Thymus (tissue), 11 donors: ENCODE results near the gene CD99. TPM values are rescaled to one million over a fixed set of nuclear protein-coding genes. Genes with fewer than 3 reads are reported as not detected.
A peak's percentile ranks its signal among the peaks of the same experiment; 100 is the strongest.
"Not testable (repeated sequence)": the region's sequence is repeated elsewhere in the genome, so short reads cannot be mapped to it uniquely, and the experiment has no call there.

Experiments
- DNase-seq, 9 donors: peaks; one replicate each; pipeline ENCODE4 v3.0.0-alpha.2; 2013; ENCODE audit warnings: low spot score in 9 of 9, low read depth in 6 of 9, missing footprints in 1 of 9
- H3K27ac ChIP-seq, 2 donors: one replicate each; pipeline ENCODE4 v1.5.1; 2013; ENCODE audit warnings: control low read depth in 1 of 2, low read depth in 1 of 2, low read length in 1 of 2, mild to moderate bottlenecking in 1 of 2, moderate library complexity in 1 of 2
- H3K27me3 ChIP-seq, 2 donors: one replicate each; pipeline ENCODE4 v1.5.1; 2013; ENCODE audit warnings: low read length in 1 of 2; ENCODE audit not compliant: control insufficient read depth in 2 of 2, insufficient read depth in 1 of 2
- H3K36me3 ChIP-seq, 2 donors: one replicate each; pipeline ENCODE4 v1.5.1; 2013; ENCODE audit warnings: low read length in 1 of 2, mild to moderate bottlenecking in 1 of 2, moderate library complexity in 1 of 2; ENCODE audit not compliant: control insufficient read depth in 2 of 2, insufficient read depth in 2 of 2
- H3K4me1 ChIP-seq, 2 donors: one replicate each; pipeline ENCODE4 v1.5.1; 2013; ENCODE audit warnings: low read length in 2 of 2; ENCODE audit not compliant: control insufficient read depth in 2 of 2, insufficient read depth in 2 of 2
- H3K4me3 ChIP-seq, 2 donors: one replicate each; pipeline ENCODE4 v1.5.1; 2013; ENCODE audit warnings: low read length in 2 of 2, control low read depth in 1 of 2, mild to moderate bottlenecking in 1 of 2
- H3K9me3 ChIP-seq, 2 donors: one replicate each; pipeline ENCODE4 v1.5.1; 2013; ENCODE audit warnings: low read length in 1 of 2, mild to moderate bottlenecking in 1 of 2; ENCODE audit not compliant: control insufficient read depth in 2 of 2, insufficient read depth in 1 of 2
- WGBS: extraction: QIAGEN DNeasy Blood & Tissue Kit; methylation state at CpG from one replicate; pipeline ENCODE4 v1.1.7; 2013; 5-methylcytosine and 5-hydroxymethylcytosine counted together
- polyA plus RNA-seq: library from polyadenylated mRNA; stranded (reverse); fragments of 200-250 nt; gene quantifications from one replicate; pipeline ENCODE4 v1.2.3, GENCODE V29; 2013
- total RNA-seq: library from RNA; stranded (reverse); fragments of 120-200 nt; gene quantifications from one replicate; pipeline ENCODE4 v1.2.4, GENCODE V29; 2013
- donor health status: healthy.

Gene CD99
- total and polyA plus RNA-seq, 2 donors, result 527 to 547 TPM

GRCh38 chrX:2746250-2746649 lies 55.2 kb downstream of the CD99 start:
- peaks cover 10 to 23% of the 10 kb centered on the region in 2 donors for H3K36me3 ChIP-seq
- not testable (repeated sequence) for H3K4me3 ChIP-seq, H3K4me1 ChIP-seq, H3K9me3 ChIP-seq, H3K27ac ChIP-seq, DNase-seq, H3K27me3 ChIP-seq
- 91% methylated on average over 6 of the region's 6 CpGs for WGBS

- H3K4me1 ChIP-seq, result peaks cover 0 to 9% of the 10 kb centered on the region in 2 donors
- no peak for DNase-seq
- no peaks in the 10 kb centered on the region for H3K27me3 ChIP-seq
- H3K36me3 ChIP-seq, result peaks cover 5 to 7% of the 10 kb centered on the region in 2 donors
- WGBS, result 89% methylated on average over 8 of the region's 8 CpGs
- no peak overlapping the region for H3K4me3 ChIP-seq
- peaks cover 0 to 3% of the 10 kb centered on the region in 2 donors for H3K9me3 ChIP-seq
- no peak overlapping the region for H3K27ac ChIP-seq
Observed at GRCh38 chrX:2748171-2748814, 57.2 kb downstream of the CD99 start.

GRCh38 chrX:2748815-2749188 lies 57.7 kb downstream of the CD99 start:
- no peak overlapping the region for H3K4me3 ChIP-seq
- H3K36me3 ChIP-seq, result peaks cover 2% of the 10 kb centered on the region in 2 donors
- no peak overlapping the region for H3K27ac ChIP-seq
- 89% methylated on average over 1 of the region's 1 CpG for WGBS
- H3K4me1 ChIP-seq, result peaks cover 0 to 9% of the 10 kb centered on the region in 2 donors
- no peak for DNase-seq
- no peaks in the 10 kb centered on the region for H3K27me3 ChIP-seq
- peaks cover 0 to 3% of the 10 kb centered on the region in 2 donors for H3K9me3 ChIP-seq

GRCh38 chrX:2751291-2751690 lies 60.2 kb downstream of the CD99 start:
- Histone ChIP-seq H3K27ac (no peak overlapping the region), H3K9me3 (peaks cover 0 to 3% of the 10 kb centered on the region in 2 donors), H3K36me3 (no peaks in the 10 kb centered on the region), H3K4me1 (peaks cover 0 to 9% of the 10 kb centered on the region in 2 donors), H3K27me3 (no peaks in the 10 kb centered on the region), H3K4me3 (no peak overlapping the region)
- WGBS, result 58% methylated on average over 3 of the region's 3 CpGs
- no peak for DNase-seq

- DNase-seq, H3K4me3 ChIP-seq, H3K27me3 ChIP-seq, H3K36me3 ChIP-seq, H3K9me3 ChIP-seq, H3K27ac ChIP-seq: not testable (repeated sequence)
- WGBS, result 92% methylated on average over 11 of the region's 11 CpGs
- peaks cover 4 to 12% of the 10 kb centered on the region in 2 donors for H3K4me1 ChIP-seq
Observed at GRCh38 chrX:2751874-2752300, 60.8 kb downstream of the CD99 start, which contains the start of gene XG. Gene XG, plus strand, starts transcription at chrX:2752040. Its CDS starts 235 bp downstream, at chrX:2752275.

GRCh38 chrX:2752441-2752840 lies 61.3 kb downstream of the CD99 start:
- not testable (repeated sequence) for H3K36me3 ChIP-seq, H3K27me3 ChIP-seq, H3K27ac ChIP-seq, H3K9me3 ChIP-seq, DNase-seq, H3K4me3 ChIP-seq
- WGBS, result 96% methylated on average over 6 of the region's 7 CpGs
- H3K4me1 ChIP-seq, result peaks cover 5 to 16% of the 10 kb centered on the region in 2 donors

- 93% methylated on average over 5 of the region's 5 CpGs for WGBS
- H3K27ac ChIP-seq, DNase-seq, H3K27me3 ChIP-seq, H3K9me3 ChIP-seq, H3K36me3 ChIP-seq, H3K4me3 ChIP-seq: not testable (repeated sequence)
- H3K4me1 ChIP-seq, result peaks cover 5 to 15% of the 10 kb centered on the region in 2 donors
Observed at GRCh38 chrX:2755163-2755715, 64.1 kb downstream of the CD99 start.

- H3K27me3 ChIP-seq, result no peaks in the 10 kb centered on the region
- DNase-seq, result peak in 4 of 9 donors; percentile 13 to 58 (median 23)
- H3K9me3 ChIP-seq, result no peaks in the 10 kb centered on the region
- WGBS, result 58% methylated on average over 10 of the region's 10 CpGs
- no peak overlapping the region for H3K27ac ChIP-seq
- peaks cover 5 to 11% of the 10 kb centered on the region in 2 donors for H3K4me1 ChIP-seq
- no peaks in the 10 kb centered on the region for H3K36me3 ChIP-seq
- no peak overlapping the region for H3K4me3 ChIP-seq
Observed at GRCh38 chrX:2756548-2756947, 65.5 kb downstream of the CD99 start.

GRCh38 chrX:2761246-2761645 lies 70.2 kb downstream of the CD99 start:
- DNase-seq, result no peak
- H3K36me3 ChIP-seq, result no peaks in the 10 kb centered on the region

More at GRCh38 chrX:2761246-2761645, 70.2 kb downstream of the CD99 start:
- H3K4me3 ChIP-seq, result no peak overlapping the region
- no peaks in the 10 kb centered on the region for H3K9me3 ChIP-seq
- no peaks in the 10 kb centered on the region for H3K27me3 ChIP-seq
- peaks cover 5 to 7% of the 10 kb centered on the region in 2 donors for H3K4me1 ChIP-seq
- H3K27ac ChIP-seq, result no peak overlapping the region
- 84% methylated on average over 2 of the region's 2 CpGs for WGBS
